Stimulated activated CD8-positive, alpha-beta memory T cell treated with anti-CD3 and anti-CD28 coated beads, Interleukin-15, amount 100 ng/mL, for 48 hours (primary cell): ENCODE measurements around the gene PLCB1.

ENCODE experiments used
- DNase-seq, 2 donors: peaks; one replicate each; pipeline ENCODE4 v3.0.0-alpha.2; 2020; ENCODE audit warnings: low read depth in 2 of 2

Gene PLCB1

DNA sequence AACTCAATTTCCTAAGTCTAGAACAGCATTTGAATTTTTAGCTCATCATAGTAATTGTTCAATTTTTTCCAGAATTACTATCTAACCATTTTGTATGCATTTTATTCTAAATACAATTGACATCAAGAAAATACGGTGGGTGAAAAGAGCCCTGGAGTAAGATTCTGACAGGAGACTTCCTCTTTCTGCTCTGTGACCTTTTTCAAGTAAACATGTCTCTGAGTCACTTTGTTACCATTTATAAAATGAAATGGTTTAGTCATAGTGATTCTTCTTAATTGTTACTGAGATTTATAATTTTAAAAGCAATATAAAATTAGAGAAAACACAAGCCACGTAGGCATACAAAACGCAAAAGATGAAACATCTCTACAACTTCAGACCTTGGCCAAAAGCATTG is 80.2 kb downstream of the PLCB1 start:
- no peak for DNase-seq

GRCh38 chr20:8213270-8213669 is 81.2 kb downstream of the PLCB1 start:
- no peak for DNase-seq

DNA sequence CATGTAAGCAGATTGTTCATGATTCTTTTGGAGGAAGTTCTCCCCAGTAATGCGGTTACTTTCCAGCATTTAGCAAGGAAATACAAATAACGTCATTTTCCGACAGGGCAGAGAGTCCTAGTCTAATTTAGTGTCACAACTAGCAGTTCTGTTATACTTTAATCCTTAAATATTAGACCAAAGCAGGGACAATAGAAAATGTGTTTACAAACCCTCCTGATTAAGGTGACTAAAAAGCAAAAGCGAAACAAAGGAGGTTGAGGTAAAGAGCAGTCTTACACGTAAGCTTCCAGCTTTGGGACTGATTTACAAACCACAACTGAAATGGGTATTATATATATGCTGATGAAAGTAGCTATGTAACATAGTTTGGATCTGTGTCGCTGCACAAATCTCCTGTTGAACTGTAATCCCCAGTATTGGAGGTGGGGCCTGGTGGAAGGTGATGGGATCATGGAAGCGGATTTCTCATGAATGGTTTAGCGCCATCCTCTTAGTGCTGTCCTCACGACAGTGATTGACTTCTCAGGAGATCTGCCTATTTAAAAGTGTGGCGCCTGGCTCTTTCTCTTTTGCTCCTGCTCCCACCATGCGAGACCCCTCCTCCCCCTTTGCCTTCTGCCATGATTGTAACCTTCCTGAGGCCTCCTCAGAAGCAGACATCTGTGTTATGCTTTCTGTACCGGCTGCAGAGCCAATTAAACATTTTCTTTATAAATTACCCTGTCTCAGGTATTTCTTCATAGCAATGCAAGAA is 81.9 kb downstream of the PLCB1 start:
- DNase-seq: no peak

- no peak for DNase-seq
Observed at GRCh38 chr20:8215361-8215781, 83.3 kb downstream of the PLCB1 start.

GRCh38 chr20:8216375-8217200 is 84.5 kb downstream of the PLCB1 start:
- DNase-seq: no peak

- no peak for DNase-seq
Observed at GRCh38 chr20:8218861-8219260, 86.8 kb downstream of the PLCB1 start.

DNA sequence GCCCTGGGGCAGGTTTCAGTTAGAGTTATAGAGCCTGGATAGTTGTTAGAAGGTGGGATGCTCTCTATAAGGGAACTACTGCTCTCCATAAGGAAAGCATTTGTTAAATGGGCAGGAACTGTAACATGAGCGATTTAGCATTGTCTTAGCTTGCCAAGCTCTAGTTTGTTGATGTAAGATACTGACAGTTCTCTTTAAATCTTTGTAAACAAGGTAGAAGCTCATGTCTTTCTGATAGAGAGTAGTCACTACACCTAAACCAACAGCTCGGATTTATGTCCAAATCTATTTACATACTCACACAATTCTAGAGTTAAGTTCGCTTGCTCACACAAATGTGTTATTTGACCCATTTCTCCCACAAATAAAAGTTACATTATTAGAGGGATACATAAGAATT is 87.3 kb downstream of the PLCB1 start:
- DNase-seq: no peak

GRCh38 chr20:8220716-8221115 is 88.7 kb downstream of the PLCB1 start:
- no peak for DNase-seq

DNA sequence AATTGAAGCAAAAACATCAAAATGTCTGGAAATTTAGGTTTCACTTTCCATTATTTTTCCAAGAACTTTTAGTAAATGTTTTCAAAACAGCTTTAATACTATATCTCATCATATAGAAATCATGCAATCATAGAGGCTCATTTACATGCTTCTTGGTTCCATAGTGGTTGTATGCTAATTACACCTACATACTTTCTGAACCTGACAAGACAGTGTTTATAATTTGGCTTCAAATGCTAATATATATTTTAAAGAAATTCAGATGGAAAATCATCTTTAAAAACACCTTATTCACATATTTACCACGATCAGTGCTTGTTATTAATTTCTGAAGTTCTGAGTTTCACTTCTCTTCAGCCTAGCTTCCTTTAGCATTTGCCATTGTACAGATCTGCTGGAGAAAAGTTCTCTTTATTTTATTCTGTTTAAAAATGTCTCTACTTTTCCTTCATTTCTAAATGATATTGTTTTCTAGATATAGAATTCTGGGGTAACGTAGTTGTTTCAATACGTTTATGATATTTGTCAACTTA is 89.9 kb downstream of the PLCB1 start:
- DNase-seq: no peak

DNA sequence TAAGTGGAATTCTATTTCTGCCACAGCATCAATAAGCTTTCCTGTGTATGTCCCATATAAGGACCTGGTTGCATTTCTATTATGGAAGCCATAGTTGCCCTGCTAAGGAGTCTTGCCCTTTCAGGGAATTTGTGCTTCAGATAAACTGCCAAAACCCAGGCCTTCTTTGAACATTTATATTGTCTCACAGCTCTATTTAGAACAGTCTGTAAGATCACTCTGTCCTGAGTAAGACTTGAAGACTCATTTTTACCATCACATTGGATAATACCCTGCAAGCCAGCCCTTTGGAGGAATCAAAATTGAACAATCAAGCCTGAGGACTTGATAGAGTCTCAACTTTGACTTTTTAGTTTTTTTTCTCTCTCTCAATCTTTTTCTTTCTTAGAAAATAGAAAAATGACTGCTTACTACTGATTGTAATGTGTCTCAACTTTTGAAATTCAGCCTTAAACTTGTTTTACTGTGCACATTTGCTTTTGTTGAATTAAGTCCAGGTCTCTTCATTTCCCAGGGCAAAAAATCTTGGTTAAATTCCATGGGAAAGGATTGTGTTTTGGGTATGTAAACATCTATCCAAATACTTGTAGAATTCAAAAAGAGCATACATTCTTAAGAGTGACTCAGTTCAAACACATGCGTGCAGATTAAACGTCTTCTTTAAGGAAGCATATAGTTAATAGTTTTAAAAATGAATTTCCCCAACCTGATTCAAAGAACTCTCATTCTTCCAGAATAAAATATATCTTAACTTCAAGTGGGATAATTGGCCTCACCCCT is 91.2 kb downstream of the PLCB1 start:
- no peak for DNase-seq

GRCh38 chr20:8225658-8226057 is 93.6 kb downstream of the PLCB1 start:
- DNase-seq: no peak

GRCh38 chr20:8226106-8226505 is 94.0 kb downstream of the PLCB1 start:
- no peak for DNase-seq

- no peak for DNase-seq
Observed at GRCh38 chr20:8227293-8227692, 95.2 kb downstream of the PLCB1 start.

DNA sequence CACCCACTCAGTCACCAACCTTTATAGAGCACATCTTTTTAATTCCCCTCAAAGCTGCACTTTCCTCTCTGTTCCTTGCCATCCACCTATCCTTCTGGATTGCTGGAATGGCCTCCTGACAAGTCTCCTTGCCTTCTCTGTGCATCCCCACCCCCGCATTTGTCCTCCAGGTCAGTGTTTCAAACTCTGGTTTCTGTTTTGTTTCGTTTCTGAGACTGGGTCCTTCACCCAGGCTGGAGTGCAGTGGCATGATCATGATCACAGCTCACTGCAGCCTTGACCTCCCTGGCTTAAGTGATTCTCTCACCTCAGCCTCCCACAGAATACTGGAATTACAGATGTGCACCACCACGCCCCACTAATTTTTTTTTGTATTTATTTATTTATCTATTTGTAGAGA is 96.2 kb downstream of the PLCB1 start:
- DNase-seq: no peak

- DNase-seq: no peak
Observed at GRCh38 chr20:8229090-8229489, 97.0 kb downstream of the PLCB1 start.

DNA sequence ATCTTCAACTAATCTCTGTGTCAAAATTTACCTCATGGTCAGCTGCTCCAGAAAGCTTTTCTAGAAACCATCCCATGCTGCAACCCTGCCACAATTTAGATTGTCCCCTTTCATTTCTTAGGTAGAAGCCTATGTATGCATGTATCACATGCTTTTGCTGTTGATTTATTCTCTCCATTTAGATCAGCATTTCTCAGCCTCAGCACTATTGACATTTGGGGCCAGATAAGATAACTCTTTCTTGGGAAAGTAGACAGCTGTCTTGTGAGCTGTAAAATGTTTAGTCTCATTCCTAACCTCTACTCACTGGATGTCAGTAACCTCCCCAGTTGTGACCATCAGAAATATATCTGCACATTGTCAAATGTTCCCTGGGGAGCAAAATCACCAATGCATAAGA is 99.0 kb downstream of the PLCB1 start:
- no peak for DNase-seq

DNA sequence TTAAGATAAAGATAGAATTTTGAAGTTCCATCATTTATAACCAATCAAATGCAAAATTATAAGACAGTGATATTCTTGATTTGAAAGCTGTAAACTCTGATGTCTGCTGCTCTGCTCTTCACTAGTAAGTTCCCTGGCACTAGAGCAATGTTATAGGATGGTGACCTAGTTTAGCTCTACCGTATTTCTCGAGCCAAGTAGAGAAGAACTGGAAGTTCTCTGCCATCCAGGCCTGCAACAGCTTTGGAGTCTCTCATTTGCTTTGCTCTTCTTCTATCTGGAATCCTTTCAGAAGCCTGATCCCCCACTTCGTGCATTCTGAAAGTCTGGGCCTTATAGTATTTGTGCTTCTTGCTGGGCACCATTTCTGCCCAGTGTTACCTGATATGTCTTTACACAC is 100.3 kb downstream of the PLCB1 start:
- DNase-seq: no peak

DNA sequence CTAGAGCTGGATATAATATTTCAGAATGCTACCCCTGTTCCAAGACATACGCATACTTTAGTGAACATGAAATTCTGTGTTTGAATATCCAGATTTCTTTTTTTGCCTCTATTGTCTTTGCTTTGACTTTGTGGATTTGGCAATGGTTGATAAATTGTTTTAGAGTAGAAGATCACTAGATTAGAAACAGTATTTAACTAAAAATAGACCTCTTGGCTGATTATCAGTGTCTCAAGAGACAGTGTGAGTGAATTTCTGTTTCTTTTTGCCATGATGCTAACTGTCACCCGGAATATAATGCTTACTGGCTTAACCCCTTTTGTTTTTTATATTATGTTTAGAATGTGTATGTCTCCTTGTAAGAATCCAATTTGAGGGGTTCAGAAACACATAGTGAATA is 102.5 kb downstream of the PLCB1 start:
- no peak for DNase-seq

GRCh38 chr20:8242066-8242465 is 110.0 kb downstream of the PLCB1 start:
- DNase-seq: no peak

DNA sequence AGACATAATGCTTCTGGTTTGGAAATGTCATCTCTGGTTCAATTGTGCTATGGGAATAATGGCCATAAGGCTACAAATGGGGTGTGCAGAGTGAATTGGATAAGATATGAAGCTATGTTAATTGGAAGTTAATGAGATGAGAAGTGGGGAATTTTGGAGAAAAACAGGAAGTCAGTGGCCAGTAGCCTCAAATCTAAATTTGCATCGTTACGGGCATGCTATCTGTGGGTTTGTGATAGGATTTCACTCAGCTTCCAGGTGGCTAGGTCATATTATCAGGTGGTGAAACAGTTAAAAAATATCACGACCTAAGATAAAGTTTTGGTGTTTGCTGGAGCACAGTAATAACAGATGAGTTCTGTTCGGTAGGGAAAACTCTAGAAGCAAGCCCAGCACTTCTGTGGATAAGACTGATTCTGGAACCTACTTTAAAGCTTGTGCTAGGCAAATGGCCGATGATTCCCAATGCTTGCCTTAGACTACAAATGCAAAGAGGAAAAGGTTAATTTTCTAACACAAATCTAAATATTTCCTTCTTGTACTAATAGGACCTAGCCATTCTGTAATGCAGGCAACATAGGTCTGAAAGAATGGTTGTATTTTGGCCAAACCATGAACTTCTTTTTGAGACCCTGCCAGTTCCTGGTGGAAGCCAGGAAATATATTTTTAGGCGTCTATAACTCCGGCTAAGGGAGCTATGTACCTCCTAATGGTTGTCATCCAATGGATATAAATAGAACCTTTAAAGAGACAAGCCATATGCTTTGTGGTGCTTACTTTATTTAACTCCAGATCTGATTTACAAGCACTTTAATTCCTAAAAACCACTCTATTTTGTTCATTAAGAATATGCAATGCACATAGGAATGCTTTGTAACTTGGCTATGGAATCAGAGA is 111.0 kb downstream of the PLCB1 start:
- DNase-seq: no peak

- DNase-seq: no peak
Observed at GRCh38 chr20:8244637-8245036, 112.6 kb downstream of the PLCB1 start.
